GM18861 (cell line): Measurements from ENCODE around the gene CYP2J2.
"Not testable (repeated sequence)": the region's sequence is repeated elsewhere in the genome, so short reads cannot be mapped to it uniquely, and the experiment has no call there.

ENCODE experiments used
- ATAC-seq: cut with Tn5 transposase; IDR thresholded peaks from one replicate; pipeline ENCODE4 v1.9.1; 2021; ENCODE audit not compliant: unreplicated experiment

CYP2J2 gene

DNA sequence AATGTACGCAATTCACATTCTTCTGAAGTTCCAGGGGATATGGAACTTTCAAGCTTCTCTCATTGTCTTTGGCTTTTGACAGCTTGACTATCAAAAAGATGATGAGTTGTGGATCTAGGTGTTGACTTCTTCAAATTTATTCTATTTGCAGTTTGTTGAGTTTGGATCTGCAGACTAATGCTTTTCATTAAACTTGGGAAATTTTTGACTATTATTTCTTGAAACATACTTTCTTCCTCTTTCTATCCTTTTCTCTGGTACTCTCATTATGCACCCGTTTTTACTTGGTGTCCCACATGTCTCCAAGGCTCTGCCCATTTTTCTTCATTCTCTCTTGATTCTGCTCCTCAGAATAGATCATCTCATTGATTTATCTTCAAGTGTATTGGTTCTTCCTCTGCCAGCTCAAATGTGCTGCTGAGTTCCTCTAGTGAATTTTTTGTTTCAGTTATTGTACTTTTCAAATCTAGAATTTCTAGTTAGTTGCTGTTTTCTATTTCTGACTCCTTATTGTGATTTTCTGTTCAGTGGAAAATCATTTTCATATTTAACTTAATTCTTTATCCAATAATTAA lies 49.4 kb downstream of the CYP2J2 start:
- no peak for ATAC-seq

DNA sequence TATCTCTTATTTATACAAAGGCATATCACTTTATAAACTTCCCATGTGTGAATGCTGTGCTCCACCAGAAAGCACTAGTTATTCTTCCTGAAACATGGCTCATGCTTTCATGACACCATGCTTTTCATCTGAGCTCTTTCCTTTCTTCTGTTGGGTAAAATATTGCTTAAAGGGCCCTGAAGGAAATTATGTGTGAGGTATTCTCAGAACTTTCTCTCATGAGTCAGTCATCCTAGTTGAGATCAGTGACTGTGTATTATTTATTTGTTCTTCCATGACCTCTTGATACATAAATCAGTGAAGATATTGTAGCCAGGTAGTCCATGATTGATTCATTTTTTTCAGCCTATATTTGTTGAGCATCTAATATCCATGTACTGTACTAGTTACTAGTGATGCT lies 54.8 kb downstream of the CYP2J2 start:
- no peak for ATAC-seq

DNA sequence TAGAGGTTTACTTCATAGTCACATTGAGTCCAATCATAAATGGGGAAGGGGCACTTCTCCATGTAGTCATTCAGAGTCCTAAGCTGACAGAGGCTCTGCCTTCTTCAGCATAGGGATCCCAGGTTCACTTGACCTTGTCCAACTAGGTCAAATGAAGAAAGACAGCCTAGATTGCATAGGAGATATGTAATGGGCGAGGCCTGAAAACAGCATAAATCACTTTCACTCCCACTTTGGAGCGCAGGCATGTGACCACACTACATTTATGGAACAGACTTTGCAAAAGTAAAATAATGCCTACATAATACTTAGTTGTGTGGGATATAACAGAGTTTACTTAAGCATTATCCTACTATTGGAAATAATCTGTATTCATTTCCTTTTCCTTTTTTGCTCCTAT lies 60.1 kb downstream of the CYP2J2 start:
- no peak for ATAC-seq

DNA sequence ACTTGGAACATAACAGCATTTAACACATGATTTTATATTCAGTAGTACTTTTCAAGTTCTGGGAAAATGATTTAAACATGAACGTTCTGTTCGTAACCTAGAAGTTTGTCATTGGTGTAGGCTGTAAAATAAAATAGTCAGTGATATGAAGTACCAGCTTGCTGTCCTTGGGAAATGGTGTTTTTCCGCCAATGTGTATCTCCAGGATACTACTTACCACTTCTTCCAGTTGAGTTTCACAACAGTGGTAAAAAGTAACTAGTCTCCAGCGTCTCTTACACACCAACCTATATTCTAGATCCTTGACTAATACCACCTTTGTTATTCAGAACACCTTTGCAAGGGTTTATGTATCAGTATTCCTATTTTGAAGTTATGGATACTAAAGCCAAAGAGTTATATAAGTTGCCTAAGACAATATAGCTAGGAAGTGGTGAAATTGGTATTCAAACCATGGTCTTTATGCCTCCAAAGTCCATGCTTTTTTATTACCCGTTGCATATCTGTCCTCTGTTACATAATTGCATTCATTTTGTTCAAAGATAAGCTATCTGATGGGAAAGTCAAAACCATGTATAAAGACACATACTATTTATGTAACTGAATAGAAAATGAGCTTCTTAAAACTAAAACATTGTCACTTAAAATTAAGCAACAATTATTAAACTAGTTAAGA lies 68.8 kb downstream of the CYP2J2 start:
- ATAC-seq: no peak

DNA sequence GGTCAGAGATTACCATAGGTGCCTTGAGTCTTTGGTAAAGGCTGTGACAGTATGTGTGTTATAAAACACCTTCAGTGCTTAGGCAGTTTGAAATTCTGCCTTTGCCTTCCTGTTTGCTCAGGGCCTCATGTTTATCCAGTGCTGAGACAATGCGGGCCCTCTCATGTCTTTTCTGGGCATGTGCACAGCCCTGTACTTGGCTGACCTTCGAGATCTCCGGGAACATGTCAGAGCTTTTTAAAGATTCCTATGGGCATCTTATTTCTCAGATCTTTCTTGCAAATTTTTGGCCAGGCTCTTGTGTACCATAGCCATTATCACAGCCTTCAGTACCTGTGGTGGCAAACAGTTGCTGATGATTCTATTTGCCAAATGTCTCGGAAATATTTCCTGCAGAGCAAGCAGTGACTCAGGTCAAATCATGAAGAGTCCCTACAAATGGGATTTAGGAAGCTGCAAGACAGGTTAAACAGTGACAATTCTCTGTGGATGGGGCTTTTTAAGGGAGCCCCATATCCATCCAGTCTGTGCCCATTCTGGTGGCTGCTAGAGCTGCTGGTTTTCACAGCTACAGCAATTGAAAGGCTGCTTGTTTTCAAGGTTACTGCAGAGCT lies 69.7 kb downstream of the CYP2J2 start:
- no peak for ATAC-seq

DNA sequence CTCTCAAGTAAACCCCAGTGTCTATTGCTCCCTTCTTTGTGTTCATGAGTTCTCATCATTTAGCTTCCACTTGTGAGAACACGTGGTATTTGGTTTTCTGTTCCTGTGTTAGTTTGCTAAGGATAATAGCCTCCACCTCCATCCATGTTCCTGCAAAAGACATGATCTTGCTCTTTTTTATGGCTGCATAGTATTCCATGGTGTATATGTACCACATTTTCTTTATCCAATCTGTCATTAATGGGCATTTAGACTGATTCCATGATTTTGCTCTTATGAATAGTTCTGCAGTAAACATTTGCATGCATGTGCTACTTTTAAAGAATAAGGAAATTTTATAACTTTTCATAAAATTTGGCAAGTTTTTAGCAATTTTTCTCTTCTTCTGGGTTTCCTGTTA lies 71.3 kb downstream of the CYP2J2 start:
- not testable (repeated sequence) for ATAC-seq

DNA sequence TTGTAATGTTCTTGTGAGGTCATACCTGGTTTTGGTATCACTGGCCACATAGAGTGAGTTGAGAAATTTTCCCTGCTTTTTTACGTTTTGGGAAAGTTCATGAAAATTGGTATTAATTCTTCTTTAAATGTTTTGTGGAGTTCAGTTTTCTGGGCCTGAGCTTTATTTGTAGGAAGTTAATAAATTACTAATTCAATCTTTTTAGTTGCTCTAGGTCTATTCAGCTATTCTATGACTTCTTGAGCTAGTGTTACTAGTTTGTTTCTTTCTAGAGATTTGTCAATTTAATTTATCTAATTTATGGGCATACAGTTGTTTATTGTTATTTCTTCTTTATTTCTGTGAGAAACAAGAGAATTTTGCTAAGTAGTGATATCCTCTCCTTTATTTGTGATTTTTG lies 74.5 kb downstream of the CYP2J2 start:
- no peak for ATAC-seq

DNA sequence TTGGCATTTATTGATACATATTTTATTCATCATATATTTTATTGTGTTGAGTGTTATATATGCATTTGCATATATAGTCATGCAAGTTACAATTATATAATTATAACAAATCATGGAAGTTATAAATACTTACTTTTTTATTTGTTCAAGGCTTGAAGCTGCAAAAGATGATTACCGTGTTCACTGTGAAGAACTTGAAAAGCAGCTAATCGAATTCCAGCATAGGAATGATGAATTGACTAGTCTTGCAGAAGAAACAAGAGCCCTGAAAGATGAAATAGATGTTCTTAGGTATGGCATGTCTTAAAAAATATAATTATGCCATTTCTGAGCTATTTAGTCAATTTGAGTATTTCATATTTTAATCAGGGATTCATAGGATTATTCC lies 79.7 kb downstream of the CYP2J2 start:
- ATAC-seq: no peak

DNA sequence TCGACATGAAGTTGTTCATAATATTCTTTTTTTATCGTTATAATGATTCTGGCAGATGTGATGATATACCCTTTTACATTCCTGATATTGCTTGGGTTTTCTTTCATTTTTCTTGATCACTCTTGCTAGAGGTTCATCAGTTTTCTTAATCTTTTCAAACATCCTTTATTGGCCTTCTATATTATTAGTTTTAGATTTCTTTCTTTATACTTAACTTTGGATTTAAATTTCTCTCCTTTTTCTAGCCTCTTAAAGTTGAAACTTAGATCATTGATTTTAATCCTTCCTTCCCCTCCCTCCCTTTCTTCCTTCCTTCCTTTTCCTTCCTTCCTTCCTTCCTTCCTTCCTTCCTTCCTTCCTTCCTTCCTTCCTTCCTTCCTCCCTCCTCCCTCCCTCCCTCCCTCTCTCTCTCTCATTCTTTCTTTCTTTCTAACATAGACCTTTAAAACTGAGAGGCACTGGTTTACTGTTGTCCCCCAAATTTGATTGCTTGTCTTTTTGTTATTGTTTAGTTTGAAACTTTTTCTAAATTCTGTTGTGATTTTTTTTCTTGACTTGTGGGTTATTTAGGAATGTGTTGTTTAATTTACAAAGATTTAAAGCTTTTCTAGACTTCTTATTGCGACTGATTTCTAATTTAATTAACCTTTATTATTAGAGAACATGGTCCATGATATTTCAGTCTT lies 80.2 kb downstream of the CYP2J2 start:
- ATAC-seq: no peak

DNA sequence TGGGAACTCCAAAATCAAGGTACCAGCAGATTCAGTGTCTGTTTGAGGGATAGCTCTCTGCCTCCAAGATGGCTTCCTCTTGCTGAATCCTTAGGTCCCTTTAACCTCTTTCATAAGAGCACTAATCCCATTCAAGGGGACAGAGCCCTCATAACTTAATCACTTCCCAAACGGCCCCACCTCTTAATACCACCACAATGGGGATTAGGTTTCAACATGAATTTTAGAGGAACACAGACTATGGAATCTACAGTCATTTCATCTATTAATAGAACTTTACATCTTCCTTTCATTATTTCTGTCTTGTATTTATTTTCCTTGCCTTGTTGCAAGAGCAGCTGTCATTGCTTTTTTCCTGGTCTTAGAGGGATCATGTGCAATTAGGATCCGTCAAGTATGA lies 81.5 kb downstream of the CYP2J2 start:
- no peak for ATAC-seq
